GM11168 (cell line): ENCODE measurements around the gene NSUN6.

Source experiments
- in situ Hi-C: fragments of 300-500 bp; cut with MboI; formaldehyde crosslinking; loops from one replicate; pipeline ENCODE4 v1.12.0; 2022; ENCODE audit warnings: low sequenced_read_pairs; ENCODE audit not compliant: unreplicated experiment

Gene NSUN6

DNA sequence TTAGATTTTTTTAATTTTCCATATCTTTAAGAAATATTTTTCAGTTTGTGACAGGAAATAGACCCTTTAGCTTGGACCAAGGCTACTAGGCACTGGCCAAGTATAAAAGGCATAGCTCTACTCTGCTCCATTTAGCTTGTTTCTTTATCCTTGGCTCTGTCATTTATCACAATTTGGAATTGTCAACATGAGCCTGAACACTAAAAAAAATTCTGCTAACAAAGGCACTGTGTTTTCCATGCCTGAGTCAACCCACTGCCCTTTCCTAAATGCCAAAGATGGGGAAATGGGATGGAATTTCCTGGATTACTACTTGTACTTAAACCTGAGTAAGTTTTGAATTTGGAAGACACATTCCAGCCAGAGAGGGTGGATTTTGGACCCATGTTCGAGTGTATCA, 128.4 kb downstream of the NSUN6 start:
- in situ Hi-C loops: no loop called here

DNA sequence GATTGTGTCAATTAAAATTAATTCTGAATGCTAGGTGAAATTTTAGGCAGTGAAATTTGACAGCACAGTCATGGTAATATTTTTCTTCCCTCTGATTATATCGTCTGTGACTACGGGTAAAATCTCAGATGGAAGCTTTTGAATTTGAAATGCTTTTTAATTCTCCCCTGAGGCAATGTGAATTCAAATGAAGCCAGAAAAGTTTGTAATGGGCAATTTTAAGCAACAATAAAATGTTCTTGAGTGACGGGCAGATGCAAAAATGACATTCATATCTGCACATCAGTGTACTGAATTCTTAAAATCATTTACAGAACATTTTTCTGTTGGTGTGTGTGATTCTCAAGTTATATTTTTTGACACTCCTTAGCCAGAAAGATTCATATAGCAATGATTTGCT, 134.5 kb downstream of the NSUN6 start:
- in situ Hi-C loops: no loop called here

GRCh38 chr10:18514537-18514936, 136.8 kb downstream of the NSUN6 start:
- in situ Hi-C loops: no loop called here

GRCh38 chr10:18508587-18508986, 142.8 kb downstream of the NSUN6 start:
- in situ Hi-C loops: no loop called here

GRCh38 chr10:18505456-18506118, 145.8 kb downstream of the NSUN6 start:
- in situ Hi-C loops: no loop called here

GRCh38 chr10:18504161-18504560, 147.2 kb downstream of the NSUN6 start:
- in situ Hi-C loops: no loop called here

- in situ Hi-C loops: no loop called here
Observed at GRCh38 chr10:18501629-18502028, 149.8 kb downstream of the NSUN6 start.

- in situ Hi-C loops: no loop called here
Observed at GRCh38 chr10:18501198-18501597, 150.2 kb downstream of the NSUN6 start.

GRCh38 chr10:18500576-18500975, 150.8 kb downstream of the NSUN6 start:
- in situ Hi-C loops: no loop called here

GRCh38 chr10:18498998-18499397, 152.4 kb downstream of the NSUN6 start:
- in situ Hi-C loops: no loop called here

- in situ Hi-C loops: no loop called here
Observed at GRCh38 chr10:18497806-18498369, 153.5 kb downstream of the NSUN6 start.
